GM18526 (cell line): Measurements from ENCODE around the gene VPS37C.
A peak's percentile ranks its signal among the peaks of the same experiment; 100 is the strongest.

Experiments used
- POLR2A ChIP-seq: IDR thresholded peaks from 3 replicates; pipeline ENCODE4 v1.6.1; 2011; ENCODE audit not compliant: insufficient read length; ENCODE audit errors: extremely low read depth

VPS37C gene

DNA sequence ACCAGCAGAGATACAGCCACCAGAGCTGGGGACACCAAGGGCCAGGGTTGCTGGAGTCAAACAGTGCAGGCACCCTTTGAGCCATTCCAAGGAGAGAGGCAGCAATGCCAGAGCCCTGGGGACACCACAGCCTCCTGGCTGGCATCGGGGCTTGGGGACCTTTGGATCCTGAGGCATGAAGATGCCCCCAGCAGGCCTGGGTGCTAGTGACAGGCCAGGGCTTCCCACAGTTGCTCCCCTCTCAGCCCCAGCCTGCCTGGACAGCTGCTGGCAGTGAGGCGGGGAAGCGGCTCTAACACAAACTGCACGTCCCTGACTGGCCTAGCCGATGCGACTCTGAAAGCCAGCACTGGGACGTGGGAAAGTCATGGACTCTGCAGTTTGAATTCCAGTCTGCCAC lies 56.3 kb downstream of the VPS37C start:
- no peak for TF ChIP-seq POLR2A

DNA sequence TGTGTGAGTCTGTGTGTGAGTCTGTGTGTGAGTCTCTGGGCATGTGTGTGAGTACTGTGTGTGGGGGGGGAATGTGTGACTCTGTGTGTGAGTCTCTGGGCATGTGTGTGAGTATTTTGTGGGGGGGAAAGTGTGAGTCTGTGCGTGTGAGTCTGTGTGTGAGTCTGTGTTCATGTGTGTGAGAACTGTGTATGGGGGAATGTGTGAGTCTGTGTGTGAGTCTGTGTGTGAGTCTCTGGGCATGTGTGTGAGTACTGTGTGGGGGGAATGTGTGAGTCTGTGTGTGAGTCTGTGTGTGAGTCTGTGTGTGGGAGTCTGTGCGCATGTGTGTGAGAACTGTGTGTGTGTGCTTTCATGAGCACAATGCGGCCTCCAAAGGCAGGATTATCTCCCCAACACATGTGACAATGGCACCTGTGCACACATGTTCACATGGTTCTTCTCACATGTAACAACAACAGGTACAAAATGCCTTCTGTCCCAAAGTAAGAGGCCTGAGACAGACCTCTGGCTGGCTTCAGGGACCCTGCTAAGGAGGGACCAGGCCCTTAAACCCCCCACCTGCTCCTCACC lies 57.3 kb downstream of the VPS37C start:
- TF ChIP-seq POLR2A = no peak

DNA sequence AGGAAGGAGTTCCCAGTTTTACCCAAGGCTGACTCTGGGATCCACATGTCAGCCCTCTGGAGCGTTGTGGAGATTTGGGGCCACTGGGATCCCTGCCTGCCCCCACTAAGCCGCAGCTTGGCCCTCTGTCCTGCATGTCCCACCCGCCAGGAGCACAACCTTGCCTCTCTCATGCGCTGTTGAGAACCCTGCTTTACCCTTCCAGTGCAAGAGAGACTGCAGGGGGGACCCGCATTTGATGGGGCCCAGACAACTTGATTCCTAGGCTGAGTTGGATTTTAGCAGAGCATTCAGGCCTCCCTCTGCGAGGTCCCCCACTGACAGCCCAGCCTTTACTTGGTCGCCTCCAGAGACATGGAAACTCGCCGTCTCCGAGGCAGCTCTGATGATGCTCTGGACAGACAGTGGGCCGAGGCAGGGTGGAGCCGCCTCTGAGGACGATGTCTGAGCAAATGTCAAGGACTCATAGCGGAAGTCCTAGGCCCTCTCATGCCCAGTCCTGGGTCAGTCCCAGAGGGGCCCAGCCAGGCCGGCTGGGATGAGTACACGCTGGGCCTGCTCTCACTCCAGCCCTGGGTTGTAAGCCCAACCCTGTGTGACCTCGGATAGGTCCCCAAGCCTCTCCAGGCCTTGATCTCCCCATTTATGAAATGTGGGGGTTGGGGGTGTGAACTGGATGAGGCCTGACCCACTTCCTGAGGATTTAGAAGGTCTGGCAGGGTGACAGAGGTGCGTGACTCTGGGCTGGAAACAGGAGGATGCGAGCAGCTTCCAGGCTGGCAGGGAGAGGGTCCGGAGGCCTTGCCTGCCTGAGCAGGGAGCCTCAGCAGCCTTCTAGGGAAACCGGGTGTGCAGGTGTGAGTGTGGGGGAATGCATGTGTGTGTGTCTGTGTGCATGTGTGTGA lies 58.3 kb downstream of the VPS37C start:
- TF ChIP-seq POLR2A = no peak

DNA sequence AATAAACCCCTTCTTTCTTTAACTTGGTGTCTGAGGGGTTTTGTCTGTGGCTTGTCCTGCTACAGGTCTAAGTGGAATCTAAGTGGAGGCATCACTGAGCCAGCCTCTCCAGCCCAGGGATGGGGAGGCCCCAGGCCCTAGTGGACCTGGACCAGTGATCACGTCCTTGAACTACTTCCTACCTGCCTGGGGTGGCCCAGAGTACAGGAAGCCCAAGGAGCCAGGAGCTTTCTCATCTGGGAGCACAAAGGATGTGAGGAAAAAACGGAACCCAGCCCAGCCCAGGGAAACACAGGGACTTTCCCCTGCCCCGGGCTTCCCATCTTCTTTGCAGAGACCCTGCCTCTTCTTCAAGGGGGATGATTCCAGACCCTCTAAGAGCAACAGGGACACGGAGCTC lies 62.4 kb downstream of the VPS37C start:
- no peak for TF ChIP-seq POLR2A

DNA sequence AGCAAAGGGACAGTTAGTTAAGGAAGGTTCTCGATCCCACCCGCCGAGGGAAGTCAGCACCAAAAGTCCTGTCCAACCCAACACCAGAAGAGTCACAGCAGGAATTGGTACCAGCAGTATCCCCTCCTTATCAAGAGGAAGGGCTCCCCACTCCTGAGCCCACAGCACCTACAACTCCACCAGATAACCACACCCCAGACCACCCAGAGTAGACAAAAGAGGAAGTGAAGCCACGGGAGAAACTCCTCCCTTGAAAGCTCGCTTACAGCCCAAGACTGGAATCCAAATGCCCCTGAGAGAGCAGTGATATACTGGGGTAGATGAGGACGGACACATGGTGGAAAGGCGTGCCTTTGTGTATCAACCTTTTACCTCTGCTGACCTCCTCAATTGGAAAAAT lies 66.2 kb downstream of the VPS37C start:
- no peak for TF ChIP-seq POLR2A

DNA sequence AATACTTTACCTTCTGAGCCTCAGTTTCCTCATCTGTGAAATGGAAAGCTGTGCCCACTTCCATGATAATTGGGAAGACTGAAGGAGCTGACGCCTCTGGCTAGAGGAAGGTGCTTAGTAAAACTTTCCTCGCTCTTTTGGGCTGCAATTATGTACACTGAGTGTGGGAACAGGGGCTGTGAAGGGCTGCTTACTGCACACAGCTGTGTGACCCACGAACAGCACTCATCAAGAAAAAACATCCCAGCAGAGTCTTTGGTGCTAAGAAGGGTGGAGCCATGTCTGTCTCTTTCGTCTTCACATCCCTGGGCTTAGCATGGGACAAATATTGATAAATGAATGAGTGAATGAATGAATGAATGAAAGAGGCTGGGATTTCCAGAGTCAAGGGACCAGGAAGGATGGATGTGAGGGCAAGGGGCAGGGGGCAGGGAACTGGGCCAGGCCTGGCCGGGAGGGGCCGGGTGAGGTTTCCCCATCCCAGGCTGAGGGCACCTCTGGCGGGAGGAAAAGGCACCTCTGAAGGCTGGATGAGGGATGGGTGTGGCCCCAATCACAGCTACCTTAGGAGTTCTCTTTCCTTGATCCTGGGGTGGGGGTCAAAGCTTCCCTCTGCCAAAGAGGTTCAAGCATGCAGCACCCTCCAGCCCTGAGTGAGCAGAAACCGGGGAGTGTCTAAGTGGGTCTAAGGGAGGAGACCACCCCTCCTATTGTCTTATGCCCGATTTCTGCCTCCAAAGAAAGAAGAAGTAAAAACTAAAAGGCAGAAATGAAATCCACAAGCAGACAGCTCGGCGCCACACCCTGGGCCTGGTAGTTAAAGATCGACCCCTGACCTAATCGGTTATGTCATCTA lies 68.1 kb downstream of the VPS37C start:
- TF ChIP-seq POLR2A = no peak

DNA sequence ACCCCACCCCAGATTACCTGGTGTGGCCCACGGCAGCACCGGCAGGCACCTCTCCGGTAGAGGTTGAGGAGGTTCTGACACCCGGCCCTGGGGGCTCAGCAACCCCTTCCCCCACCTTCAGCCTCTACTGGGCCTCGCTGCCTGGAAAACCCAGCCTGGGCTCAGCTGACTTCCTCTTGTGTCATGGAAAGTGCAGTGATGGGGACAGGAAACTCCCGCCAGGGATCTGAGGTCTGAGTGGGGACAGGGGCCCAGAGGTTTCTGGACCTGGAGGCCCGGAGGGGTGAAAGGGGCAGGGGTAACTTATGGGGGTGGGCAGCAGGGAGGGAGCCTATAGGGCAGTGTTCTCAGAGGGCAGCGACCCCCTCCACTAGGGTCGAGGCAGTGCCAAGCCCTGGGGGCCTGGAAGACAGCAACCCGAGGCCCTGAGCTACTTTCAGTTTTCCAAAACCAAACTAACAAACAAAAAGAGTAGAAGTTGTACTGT lies 68.9 kb downstream of the VPS37C start:
- TF ChIP-seq POLR2A = peak; percentile 37

DNA sequence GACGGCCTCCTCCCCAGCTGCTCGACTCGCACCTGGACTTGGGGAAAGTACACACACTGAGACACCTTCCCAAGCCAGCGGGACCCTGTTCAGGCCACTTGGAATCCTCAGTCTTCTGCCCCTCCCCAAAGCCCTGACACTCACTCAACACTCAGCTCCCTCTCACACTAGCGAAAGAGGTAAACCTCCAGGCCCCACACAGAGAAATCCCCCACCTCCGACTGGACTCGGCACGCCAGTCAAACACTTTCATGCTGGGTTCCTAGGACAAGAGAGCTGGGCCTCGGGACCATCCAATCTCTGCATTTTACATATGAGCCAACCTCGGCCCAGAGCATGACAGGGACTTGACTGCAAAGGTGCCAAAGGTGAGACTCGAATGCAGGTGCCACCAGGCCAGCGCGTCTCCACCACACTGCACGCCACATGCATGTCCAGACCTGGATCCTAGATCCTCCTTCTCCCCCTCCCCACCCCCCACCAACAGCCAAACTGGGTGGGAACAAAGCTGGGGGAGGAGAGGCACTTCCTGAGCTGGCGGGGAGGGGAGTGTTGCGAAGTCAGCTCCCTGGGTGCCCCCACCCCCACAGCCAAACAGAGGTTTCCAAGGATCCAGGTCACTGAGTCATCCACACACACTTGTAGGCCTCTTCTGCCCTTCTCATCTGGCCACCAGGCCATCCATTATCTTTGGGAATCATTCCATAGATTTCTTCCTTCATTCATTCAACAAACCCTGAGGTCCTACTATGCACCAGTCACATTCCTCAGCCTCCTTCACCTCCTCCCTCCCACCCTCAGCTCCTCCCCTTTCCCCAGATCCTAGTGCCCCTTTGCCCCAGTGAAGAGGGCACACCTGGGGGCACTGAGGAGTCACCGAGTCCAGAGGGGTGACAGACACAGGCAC lies 69.6 kb downstream of the VPS37C start:
- TF ChIP-seq POLR2A = peak; percentile 23

DNA sequence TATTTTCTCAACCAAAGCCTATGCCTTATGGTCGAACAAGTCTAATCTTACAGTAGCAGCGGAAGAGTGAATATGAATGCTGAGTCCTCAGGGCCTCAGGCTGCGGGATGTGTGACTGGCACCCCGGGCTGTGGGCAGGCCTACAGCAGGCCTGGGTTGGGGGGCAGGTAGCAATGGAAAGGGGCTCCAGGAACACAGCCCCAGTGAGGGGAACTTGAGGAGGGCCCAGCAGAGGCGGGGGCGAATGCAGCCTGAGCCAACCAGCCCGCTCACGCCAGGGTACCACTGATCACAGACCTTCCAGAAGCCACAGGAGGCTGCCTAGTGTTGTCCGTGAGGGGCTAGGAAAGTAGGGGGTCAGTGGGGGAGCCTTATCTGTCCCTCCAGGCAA lies 70.2 kb downstream of the VPS37C start:
- no peak for TF ChIP-seq POLR2A

DNA sequence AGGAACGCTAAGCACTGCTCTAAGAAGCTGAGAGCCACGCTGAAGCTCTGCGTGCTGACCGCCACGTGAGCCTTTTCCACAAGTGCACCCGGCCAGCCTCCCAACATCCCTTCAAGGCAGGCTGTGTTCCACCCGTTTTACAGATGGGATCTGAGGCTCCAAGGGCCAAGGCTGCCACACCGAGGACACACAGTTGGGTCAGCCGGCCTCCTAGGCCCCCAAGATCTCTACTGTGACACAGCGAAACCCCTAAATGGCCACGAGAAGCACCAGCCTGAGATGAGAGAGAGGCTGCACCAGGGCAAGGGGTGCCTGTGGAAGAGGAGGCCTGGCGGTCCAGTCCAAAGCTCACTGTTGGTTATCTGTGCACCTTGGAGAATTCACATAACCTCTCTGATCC lies 70.7 kb downstream of the VPS37C start:
- no peak for TF ChIP-seq POLR2A

DNA sequence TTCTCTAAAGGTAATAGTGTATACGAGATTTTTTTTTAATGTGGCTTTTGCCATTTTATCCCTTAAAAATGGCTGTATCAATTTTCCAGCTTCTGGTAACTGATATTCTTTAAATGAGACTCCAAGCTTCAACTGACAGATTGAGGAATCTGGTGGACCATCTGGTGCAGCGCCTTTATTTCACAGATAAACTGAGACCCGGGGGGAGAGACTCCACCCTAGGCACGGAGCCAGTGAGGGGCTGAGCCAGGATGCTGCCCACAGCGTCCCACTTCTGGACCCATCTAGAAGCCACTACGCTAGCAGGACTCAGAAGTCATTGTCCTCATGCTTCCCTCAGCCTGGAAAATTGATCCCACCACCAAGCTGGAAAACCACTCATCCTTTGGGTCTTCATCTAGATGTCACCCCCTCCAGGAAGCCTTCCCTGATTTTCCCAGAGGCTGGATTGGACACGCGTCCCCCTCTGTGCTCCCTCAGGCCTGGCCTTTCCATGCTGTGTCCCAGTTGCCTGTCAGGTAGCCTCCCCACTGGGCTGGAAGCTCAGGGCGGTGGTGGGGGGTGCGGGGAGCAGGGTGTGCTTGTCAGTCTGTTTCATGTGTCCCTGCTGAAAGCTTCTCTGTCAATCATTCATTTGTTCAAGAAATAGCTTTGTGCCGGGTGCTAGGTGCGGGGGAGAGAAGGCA lies 71.3 kb downstream of the VPS37C start:
- TF ChIP-seq POLR2A = no peak

DNA sequence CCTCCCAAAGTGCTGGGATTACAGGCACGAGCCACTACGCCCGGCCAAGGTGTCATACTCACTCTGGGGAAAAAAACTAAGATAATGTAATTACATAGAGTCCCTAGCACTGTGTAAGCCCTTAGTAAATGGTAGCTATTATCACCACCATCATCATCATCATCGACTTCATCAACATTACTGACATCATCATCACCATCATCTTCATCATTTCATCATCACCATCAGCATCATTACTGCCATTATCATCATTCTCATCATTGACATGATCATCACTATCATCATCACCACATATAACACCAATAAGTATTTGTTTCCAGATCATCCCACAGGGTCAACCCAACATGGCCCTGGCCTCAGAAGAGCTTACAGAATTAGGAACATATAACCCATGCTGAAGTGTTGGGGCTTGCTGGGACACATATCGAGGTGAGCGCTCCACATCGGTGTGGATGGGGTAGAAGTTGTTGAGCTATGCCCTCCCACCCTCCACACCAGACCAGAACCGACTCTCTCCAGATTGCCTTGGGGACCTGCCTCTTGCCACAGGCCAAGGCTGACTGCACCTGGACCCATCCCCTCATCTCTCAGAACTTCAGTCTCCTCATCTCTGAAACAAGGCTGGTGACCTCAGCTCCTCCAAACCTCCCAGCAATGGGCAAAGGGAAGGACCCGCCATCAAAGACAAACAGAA lies 73.7 kb downstream of the VPS37C start:
- no peak for TF ChIP-seq POLR2A

DNA sequence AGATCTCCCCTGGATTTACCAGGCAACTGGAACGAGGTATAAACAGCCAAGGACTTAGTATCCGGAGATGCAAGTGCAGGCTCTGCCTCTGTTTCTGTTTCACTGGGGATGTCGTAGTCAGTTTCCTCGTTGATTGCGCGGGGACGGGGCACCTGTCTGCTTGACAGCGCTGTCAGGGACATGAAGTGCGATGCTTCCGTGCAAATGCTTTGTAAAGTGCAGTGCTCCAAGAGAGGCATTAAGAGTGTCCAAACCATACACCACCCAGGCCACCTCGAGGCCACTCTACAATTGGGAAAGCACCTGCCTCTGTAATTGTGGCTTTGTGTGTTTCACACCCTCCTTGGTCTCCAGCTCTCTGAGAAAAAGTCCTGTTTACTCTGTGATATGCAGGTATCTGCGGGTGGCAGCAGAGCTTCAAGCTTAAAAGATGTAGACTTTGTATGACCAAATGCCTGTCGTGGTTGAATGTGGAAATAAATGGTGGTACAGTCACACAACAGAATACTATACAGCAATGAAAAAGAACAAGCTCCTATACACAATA lies 77.6 kb downstream of the VPS37C start:
- no peak for TF ChIP-seq POLR2A
